Activated B cell treated with CpG ODN at 0.5 μM for 24 hours (primary cell): ENCODE data around the gene KCNQ1OT1. TPM values are rescaled to one million over a fixed set of nuclear protein-coding genes. Genes with fewer than 3 reads are reported as not detected.
A peak's percentile ranks its signal among the peaks of the same experiment; 100 is the strongest.

Experiments used
- ATAC-seq: fragments of 200-7000 bp; cut with Tn5 transposase; one replicate; pipeline ENCODE4 v1.10.0; 2021; ENCODE audit warnings: low read depth, mild to moderate bottlenecking, moderate library complexity
- CTCF ChIA-PET: fragments of 350-600 bp; sonication (Branson Sonifier 250); formaldehyde crosslinking; loops from one replicate; lab custom pipeline; 2021; ENCODE audit warnings: antibody characterized with exemption; lab: Charles Lee
- POLR2A ChIA-PET: fragments of 350-600 bp; sonication (Branson Sonifier 250); formaldehyde crosslinking; loops from one replicate; lab custom pipeline; 2021; ENCODE audit warnings: antibody characterized with exemption; lab: Charles Lee
- DNase-seq: peaks from one replicate; pipeline ENCODE4 v3.0.0; 2022
- H3K27ac Mint-ChIP-seq: one replicate; pipeline ENCODE4 v1.8.0; 2020; ENCODE audit warnings: mixed read lengths
- H3K27me3 Mint-ChIP-seq: one replicate; pipeline ENCODE4 v1.8.0; 2021; ENCODE audit warnings: mixed read lengths
- H3K36me3 Mint-ChIP-seq: one replicate; pipeline ENCODE4 v1.8.0; 2021; ENCODE audit warnings: low read depth, mixed read lengths
- H3K4me1 Mint-ChIP-seq: one replicate; pipeline ENCODE4 v1.8.0; 2021; ENCODE audit warnings: mixed read lengths
- H3K4me3 Mint-ChIP-seq: one replicate; pipeline ENCODE4 v1.8.0; 2020; ENCODE audit warnings: mild to moderate bottlenecking, mixed read lengths
- H3K9me3 Mint-ChIP-seq: one replicate; pipeline ENCODE4 v1.8.0; 2020; ENCODE audit warnings: mixed read lengths
- intact Hi-C: fragments of 100-400 bp; cut with micrococcal nuclease; formaldehyde crosslinking; loops from one replicate; pipeline ENCODE4 v1.15.1; 2024
- total RNA-seq: library from RNA; stranded (reverse); gene quantifications from 2 replicates; pipeline ENCODE4 v1.2.3, GENCODE V29; 2022
- TF ChIP-seq, protein P1 (sequence below): fragments of 200-600 bp; IDR thresholded peaks from one replicate; pipeline ENCODE4 v1.8.0; 2022; ENCODE audit warnings: antibody characterized with exemption, mild to moderate bottlenecking

The KCNQ1OT1 gene
- total RNA-seq, 1 donor from 2014 or later: 1.2 TPM

DNA sequence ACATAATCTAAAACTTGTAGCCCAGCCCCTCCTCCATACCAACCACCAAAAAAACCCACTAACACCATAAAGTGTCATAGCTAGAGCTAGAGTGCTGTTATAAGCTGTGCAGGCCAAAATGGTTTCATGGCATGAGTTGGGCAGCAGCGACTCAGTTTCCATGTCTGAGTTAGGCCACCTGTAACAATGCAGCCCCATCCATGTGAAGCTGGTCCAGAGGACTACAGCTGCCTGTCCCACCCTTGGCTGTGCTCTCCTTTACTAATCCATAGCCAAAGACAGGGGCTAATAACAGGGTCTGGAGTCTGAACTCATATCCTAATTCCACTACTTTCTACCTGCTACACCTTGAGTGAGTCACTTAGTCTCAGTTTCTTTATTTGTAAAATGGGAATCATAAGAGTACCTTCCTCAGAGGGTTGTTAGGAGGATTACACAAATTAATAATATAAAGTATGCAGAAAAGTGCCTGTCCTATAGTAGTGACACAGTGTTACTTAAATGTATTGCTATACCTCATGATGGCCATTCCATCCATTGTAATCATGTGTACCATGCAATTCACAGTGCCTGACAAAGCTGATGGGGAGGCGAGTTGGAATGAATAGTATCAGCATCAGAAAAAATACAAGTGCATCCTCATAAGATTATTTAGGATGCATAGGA lies 20.6 kb downstream of the KCNQ1OT1 start:
- Mint-ChIP-seq H3K36me3 (peaks cover 5% of the 10 kb centered on the region), H3K27ac (no peak overlapping the region), H3K9me3 (no peaks in the 10 kb centered on the region), H3K27me3 (no peaks in the 10 kb centered on the region), H3K4me1 (peaks cover 32% of the 10 kb centered on the region), H3K4me3 (no peak overlapping the region)
- ChIA-PET POLR2A (no interaction called here), CTCF (no interaction called here)
- DNase-seq: no peak
- intact Hi-C loops: no loop called here
- TF ChIP-seq, protein P1, sequence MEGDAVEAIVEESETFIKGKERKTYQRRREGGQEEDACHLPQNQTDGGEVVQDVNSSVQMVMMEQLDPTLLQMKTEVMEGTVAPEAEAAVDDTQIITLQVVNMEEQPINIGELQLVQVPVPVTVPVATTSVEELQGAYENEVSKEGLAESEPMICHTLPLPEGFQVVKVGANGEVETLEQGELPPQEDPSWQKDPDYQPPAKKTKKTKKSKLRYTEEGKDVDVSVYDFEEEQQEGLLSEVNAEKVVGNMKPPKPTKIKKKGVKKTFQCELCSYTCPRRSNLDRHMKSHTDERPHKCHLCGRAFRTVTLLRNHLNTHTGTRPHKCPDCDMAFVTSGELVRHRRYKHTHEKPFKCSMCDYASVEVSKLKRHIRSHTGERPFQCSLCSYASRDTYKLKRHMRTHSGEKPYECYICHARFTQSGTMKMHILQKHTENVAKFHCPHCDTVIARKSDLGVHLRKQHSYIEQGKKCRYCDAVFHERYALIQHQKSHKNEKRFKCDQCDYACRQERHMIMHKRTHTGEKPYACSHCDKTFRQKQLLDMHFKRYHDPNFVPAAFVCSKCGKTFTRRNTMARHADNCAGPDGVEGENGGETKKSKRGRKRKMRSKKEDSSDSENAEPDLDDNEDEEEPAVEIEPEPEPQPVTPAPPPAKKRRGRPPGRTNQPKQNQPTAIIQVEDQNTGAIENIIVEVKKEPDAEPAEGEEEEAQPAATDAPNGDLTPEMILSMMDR: no peak
- ATAC-seq: no peak

DNA sequence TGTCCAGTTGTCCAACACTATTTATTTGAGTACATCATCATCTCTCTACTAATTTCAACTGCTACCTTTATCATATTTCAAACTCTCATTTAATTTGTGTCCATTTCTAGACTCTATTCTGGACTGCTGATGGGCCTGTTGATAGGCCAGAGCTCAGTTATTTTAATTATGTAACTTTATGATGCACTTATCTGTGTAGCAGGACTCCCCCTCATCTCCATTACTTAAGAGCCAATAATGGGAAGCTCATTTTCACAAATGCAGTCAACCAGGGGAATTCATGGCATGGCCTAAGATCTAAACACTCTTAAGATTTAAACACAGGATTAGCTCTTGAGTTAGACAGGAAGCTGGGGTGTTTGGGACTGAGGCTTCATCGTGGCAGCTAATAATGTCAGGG lies 21.4 kb downstream of the KCNQ1OT1 start:
- Mint-ChIP-seq H3K4me1 (peaks cover 32% of the 10 kb centered on the region), H3K4me3 (no peak overlapping the region), H3K27me3 (no peaks in the 10 kb centered on the region), H3K27ac (no peak overlapping the region), H3K36me3 (peaks cover 7% of the 10 kb centered on the region), H3K9me3 (no peaks in the 10 kb centered on the region)
- POLR2A ChIA-PET: no interaction called here
- intact Hi-C loops: no loop called here
- no peak for ATAC-seq
- CTCF ChIA-PET: no interaction called here
- DNase-seq: no peak
- TF ChIP-seq, protein P1: no peak

DNA sequence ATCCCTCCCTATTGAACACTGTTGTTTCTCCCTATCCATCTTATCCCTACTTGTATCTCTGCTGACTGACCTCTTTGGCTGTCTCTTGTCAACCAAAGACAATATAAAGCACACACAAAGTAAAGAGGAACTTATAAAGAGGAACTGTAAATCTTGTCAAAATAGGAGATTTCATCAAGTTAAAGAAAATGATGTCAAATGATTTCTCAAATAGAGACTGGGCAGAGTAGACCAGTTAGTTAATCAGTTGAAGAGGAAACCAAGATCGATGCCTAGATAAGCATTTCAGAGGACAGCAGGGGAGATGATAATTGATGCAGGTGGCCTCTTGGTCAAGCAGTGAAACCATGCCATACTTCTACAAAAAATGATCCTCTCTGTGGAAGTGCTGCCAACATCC lies 22.7 kb downstream of the KCNQ1OT1 start:
- ATAC-seq: peak; percentile 68
- no peak overlapping the region for H3K4me3 Mint-ChIP-seq
- ChIA-PET CTCF (no interaction called here), POLR2A (no interaction called here)
- H3K9me3 Mint-ChIP-seq: no peaks in the 10 kb centered on the region
- intact Hi-C loops: loop anchor here (2.0 kb wide), 1 partner anchor 18 kb away; no protein-coding TSS in a partner anchor
- TF ChIP-seq, protein P1: no peak
- H3K27ac Mint-ChIP-seq: peak overlapping the region; percentile 51
- H3K27me3 Mint-ChIP-seq: no peaks in the 10 kb centered on the region
- DNase-seq: no peak
- H3K4me1 Mint-ChIP-seq: peaks cover 30% of the 10 kb centered on the region
- peaks cover 11% of the 10 kb centered on the region for H3K36me3 Mint-ChIP-seq

DNA sequence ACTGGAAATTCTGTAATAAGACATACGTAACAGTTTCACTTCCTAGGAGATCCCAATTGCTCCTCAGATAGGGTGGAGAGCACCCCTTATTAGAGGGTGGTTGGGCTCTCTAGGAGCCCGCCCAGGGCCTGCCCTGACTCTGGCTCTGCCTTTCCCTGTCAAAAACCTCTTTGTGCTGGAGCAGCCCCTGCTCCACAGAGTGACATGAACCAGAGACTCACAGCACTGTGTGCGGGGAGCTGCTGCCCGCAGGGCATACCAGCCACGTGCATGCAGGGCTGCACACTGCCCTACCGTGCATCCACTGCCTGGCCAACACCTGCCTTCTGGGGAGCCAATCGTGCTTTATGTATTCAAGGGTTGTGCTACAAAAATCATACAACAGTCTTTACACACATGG lies 24.3 kb downstream of the KCNQ1OT1 start:
- CTCF ChIA-PET: no interaction called here
- H3K9me3 Mint-ChIP-seq: no peaks in the 10 kb centered on the region
- peaks cover 15% of the 10 kb centered on the region for H3K4me1 Mint-ChIP-seq
- TF ChIP-seq, protein P1: no peak
- no peak overlapping the region for H3K4me3 Mint-ChIP-seq
- POLR2A ChIA-PET: no interaction called here
- ATAC-seq (no peak), DNase-seq (no peak)
- H3K27ac Mint-ChIP-seq: no peak overlapping the region
- no peaks in the 10 kb centered on the region for H3K27me3 Mint-ChIP-seq
- peaks cover 15% of the 10 kb centered on the region for H3K36me3 Mint-ChIP-seq
- intact Hi-C loops: no loop called here

DNA sequence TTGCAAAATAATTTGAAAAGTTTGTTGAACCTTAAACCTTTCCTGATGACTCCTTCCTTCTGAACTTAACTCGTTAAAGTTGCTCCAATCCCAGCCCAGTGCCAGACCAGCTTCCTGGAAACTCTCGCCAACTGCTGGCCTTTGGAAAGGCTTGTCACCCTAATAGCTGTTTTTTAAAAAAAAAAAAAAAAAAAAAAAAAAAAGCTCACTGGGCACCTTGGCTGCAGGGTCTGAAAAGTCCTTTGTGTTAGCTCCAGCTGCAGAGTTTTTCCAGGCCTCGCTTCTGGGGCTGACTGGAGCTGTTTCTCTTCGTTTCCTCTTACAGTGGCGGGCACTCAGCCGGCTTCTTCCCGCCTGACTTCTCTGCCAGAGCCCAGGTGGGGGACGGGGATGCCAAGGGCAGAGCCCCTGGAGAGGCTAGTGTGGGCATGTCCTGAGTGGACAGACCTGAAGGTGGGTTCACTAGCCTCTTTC lies 25.1 kb downstream of the KCNQ1OT1 start:
- Mint-ChIP-seq H3K36me3 (peaks cover 15% of the 10 kb centered on the region), H3K4me3 (no peak overlapping the region), H3K4me1 (peaks cover 17% of the 10 kb centered on the region), H3K9me3 (no peaks in the 10 kb centered on the region), H3K27ac (no peak overlapping the region), H3K27me3 (no peaks in the 10 kb centered on the region)
- intact Hi-C loops: no loop called here
- CTCF ChIA-PET: no interaction called here
- TF ChIP-seq, protein P1: no peak
- DNase-seq: no peak
- ATAC-seq: no peak
- POLR2A ChIA-PET: interaction anchor here (0.6 kb wide), 1 partner anchor 25 kb away, joined by 5 read pairs; the partner anchor contains the start of gene KCNQ1OT1
